Progenitor cell of endocrine pancreas (in vitro differentiated cells): ENCODE data around the gene MMS19. TPM values are rescaled to one million over a fixed set of nuclear protein-coding genes. Genes with fewer than 3 reads are reported as not detected.

Source experiments
- DNase-seq: peaks from one replicate; pipeline ENCODE4 v3.0.0; 2021; ENCODE audit warnings: low spot score; ENCODE audit not compliant: unreplicated experiment
- H3K27ac Mint-ChIP-seq: 2 replicates; pipeline ENCODE4 v1.8.0; 2021; ENCODE audit warnings: mild to moderate bottlenecking, moderate library complexity, mixed read lengths
- H3K27me3 Mint-ChIP-seq: 2 replicates; pipeline ENCODE4 v1.8.0; 2021; ENCODE audit warnings: mixed read lengths
- H3K36me3 Mint-ChIP-seq: 2 replicates; pipeline ENCODE4 v1.8.0; 2022; ENCODE audit warnings: mixed read lengths; ENCODE audit not compliant: insufficient read depth
- H3K4me1 Mint-ChIP-seq: 2 replicates; pipeline ENCODE4 v1.8.0; 2021; ENCODE audit warnings: low read depth, mixed read lengths
- H3K4me3 Mint-ChIP-seq: 2 replicates; pipeline ENCODE4 v1.8.0; 2021; ENCODE audit warnings: low read depth, mild to moderate bottlenecking, moderate library complexity, mixed read lengths
- H3K9me3 Mint-ChIP-seq: 2 replicates; pipeline ENCODE4 v1.8.0; 2021; ENCODE audit warnings: low read depth, mixed read lengths
- CTCF ChIP-seq: fragments of 200-600 bp; sonication (generic); IDR thresholded peaks from one replicate; pipeline ENCODE4 v1.5.0; 2021; ENCODE audit warnings: antibody characterized with exemption, mild to moderate bottlenecking; ENCODE audit not compliant: unreplicated experiment
- total RNA-seq: library from RNA; stranded (reverse); gene quantifications from 2 replicates; pipeline ENCODE4 v1.2.1, GENCODE V29; 2021

Gene MMS19
- total RNA-seq, 1 donor from 2014 or later = 82.1 TPM

GRCh38 chr10:97416565-97416964 is 81.7 kb downstream of the MMS19 start:
- H3K4me3 Mint-ChIP-seq = no peak overlapping the region
- no peak for TF ChIP-seq CTCF
- H3K27me3 Mint-ChIP-seq = no peaks in the 10 kb centered on the region
- no peak for DNase-seq
- no peaks in the 10 kb centered on the region for H3K9me3 Mint-ChIP-seq
- peaks cover 35% of the 10 kb centered on the region for H3K4me1 Mint-ChIP-seq
- H3K36me3 Mint-ChIP-seq = no peaks in the 10 kb centered on the region
- H3K27ac Mint-ChIP-seq = peak overlapping the region; percentile 86

DNA sequence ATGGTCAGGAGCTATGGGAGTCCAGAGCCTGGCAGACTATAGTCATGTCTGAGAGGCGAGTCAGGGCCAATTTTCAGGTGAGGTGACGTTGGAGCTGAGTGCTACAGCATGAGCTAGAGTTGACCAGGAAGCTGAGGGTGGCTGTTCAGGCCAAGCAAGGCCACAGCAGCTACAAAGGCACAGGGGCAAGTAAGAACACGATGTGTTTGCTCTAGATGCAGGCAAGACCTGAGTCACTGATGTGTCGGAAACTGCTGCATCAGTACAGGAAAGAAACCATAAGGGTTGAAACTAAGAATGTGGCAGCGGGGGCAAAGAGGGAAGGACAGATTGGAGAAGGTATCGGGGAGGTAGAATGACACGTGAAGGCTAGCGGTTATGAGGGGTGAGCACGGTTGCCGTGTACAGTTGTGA is 85.3 kb downstream of the MMS19 start:
- no peak for DNase-seq
- Mint-ChIP-seq H3K4me1 (peaks cover 22% of the 10 kb centered on the region), H3K4me3 (no peak overlapping the region), H3K27me3 (no peaks in the 10 kb centered on the region), H3K9me3 (no peaks in the 10 kb centered on the region), H3K36me3 (no peaks in the 10 kb centered on the region), H3K27ac (peak overlapping the region; percentile 30)
- TF ChIP-seq CTCF = no peak

DNA sequence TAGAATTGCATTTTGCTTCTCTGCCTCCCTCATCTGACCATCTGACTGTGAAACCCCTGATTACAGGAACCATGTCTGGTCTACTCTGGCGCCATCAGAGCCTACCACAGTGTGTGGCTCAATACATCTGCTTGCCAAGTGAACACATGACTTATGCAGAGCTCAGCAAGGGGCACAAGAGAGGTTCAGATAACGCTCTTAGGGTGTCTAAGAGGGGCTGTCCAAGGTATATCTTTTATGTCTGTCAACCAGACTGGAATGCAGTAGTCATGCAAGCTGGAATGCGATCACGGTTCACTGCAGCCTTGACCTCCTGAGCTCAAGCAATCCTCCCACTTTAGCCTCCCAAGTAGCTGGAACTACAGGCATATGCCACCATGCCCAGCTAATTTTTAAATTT is 86.8 kb downstream of the MMS19 start:
- Mint-ChIP-seq H3K27ac (no peak overlapping the region), H3K9me3 (no peaks in the 10 kb centered on the region), H3K27me3 (no peaks in the 10 kb centered on the region), H3K4me1 (peaks cover 11% of the 10 kb centered on the region), H3K4me3 (no peak overlapping the region), H3K36me3 (no peaks in the 10 kb centered on the region)
- no peak for TF ChIP-seq CTCF
- DNase-seq = no peak

- peaks cover 4% of the 10 kb centered on the region for H3K4me1 Mint-ChIP-seq
- DNase-seq = no peak
- no peaks in the 10 kb centered on the region for H3K27me3 Mint-ChIP-seq
- no peak overlapping the region for H3K4me3 Mint-ChIP-seq
- H3K9me3 Mint-ChIP-seq = no peaks in the 10 kb centered on the region
- peak overlapping the region; percentile 45 for H3K27ac Mint-ChIP-seq
- H3K36me3 Mint-ChIP-seq = no peaks in the 10 kb centered on the region
- TF ChIP-seq CTCF = no peak
Observed at GRCh38 chr10:97408496-97408992, 89.7 kb downstream of the MMS19 start.

Other genes with a start within 250 kb of the MMS19 start
- gene ARHGAP19, start 205.8 kb downstream of the MMS19 start, total RNA-seq = 20.4 and 21.1 TPM in 2 replicates
- gene FRAT1, start 179.2 kb downstream of the MMS19 start, total RNA-seq = 15.7 and 16.7 TPM in 2 replicates
- gene FRAT2, start 163.7 kb downstream of the MMS19 start, total RNA-seq = 37.7 and 38.7 TPM in 2 replicates
- 33.5 and 36.6 TPM in 2 replicates for gene RRP12, start 97.1 kb downstream of the MMS19 start, total RNA-seq
- 130 and 137 TPM in 2 replicates for gene PGAM1, start 72.2 kb downstream of the MMS19 start, total RNA-seq
- gene EXOSC1, start 52.4 kb downstream of the MMS19 start, total RNA-seq = 38.0 and 41.5 TPM in 2 replicates
- gene ZDHHC16, start 52.2 kb downstream of the MMS19 start, total RNA-seq = 59.6 and 64.9 TPM in 2 replicates
- gene UBTD1, start 502 bp upstream of the MMS19 start, total RNA-seq = 9.0 and 9.2 TPM in 2 replicates
- gene ANKRD2, start 74.4 kb upstream of the MMS19 start, total RNA-seq = not detected in 2 replicates
- 10.5 and 11.9 TPM in 2 replicates for gene HOGA1, start 86.0 kb upstream of the MMS19 start, total RNA-seq
- gene C10orf62, start 91.3 kb upstream of the MMS19 start, total RNA-seq = 0.91 and 0.96 TPM in 2 replicates
- gene MORN4, start 135.1 kb upstream of the MMS19 start, total RNA-seq = 21.1 and 24.3 TPM in 2 replicates
- 18.0 and 18.9 TPM in 2 replicates for gene PI4K2A, start 142.2 kb upstream of the MMS19 start, total RNA-seq
- gene AVPI1, start 188.8 kb upstream of the MMS19 start, total RNA-seq = 4.3 TPM in 2 replicates
- 14.3 and 14.7 TPM in 2 replicates for gene MARVELD1, start 215.3 kb upstream of the MMS19 start, total RNA-seq
- gene ZFYVE27, start 238.7 kb upstream of the MMS19 start, total RNA-seq = 43.4 and 44.2 TPM in 2 replicates